Inflammatory macrophage (primary cell): Measurements from ENCODE around the gene KCNC3.

Experiments used
- DNase-seq, 2 donors: peaks; one replicate each; pipeline ENCODE4 v3.0.0-alpha.2; 2020 to 2022

The KCNC3 gene

GRCh38 chr19:50327013-50327412 is 2.2 kb downstream of the KCNC3 start:
- no peak for DNase-seq

- DNase-seq, result no peak
Observed at GRCh38 chr19:50326101-50326664, 3.0 kb downstream of the KCNC3 start.

- peak; percentile 72 to 82 for DNase-seq
Observed at GRCh38 chr19:50325310-50326100, 3.7 kb downstream of the KCNC3 start.

- no peak for DNase-seq
Observed at GRCh38 chr19:50324331-50324730, 4.8 kb downstream of the KCNC3 start.

- no peak for DNase-seq
Observed at GRCh38 chr19:50323782-50324133, 5.4 kb downstream of the KCNC3 start.

GRCh38 chr19:50322931-50323781 is 6.0 kb downstream of the KCNC3 start:
- no peak for DNase-seq

- DNase-seq, result no peak
Observed at GRCh38 chr19:50322234-50322633, 6.9 kb downstream of the KCNC3 start.

- no peak for DNase-seq
Observed at GRCh38 chr19:50321831-50322230, 7.3 kb downstream of the KCNC3 start.

- DNase-seq, result no peak
Observed at GRCh38 chr19:50320596-50320995, 8.6 kb downstream of the KCNC3 start.

- DNase-seq, result no peak
Observed at GRCh38 chr19:50320051-50320450, 9.1 kb downstream of the KCNC3 start.

- DNase-seq, result no peak
Observed at GRCh38 chr19:50319156-50319555, 10.0 kb downstream of the KCNC3 start.

GRCh38 chr19:50318438-50318837 is 10.7 kb downstream of the KCNC3 start:
- no peak for DNase-seq

GRCh38 chr19:50317115-50317514 is 12.1 kb downstream of the KCNC3 start:
- no peak for DNase-seq

GRCh38 chr19:50315773-50316448 is 13.3 kb downstream of the KCNC3 start:
- peak in 1 of 2 donors; percentile 21 for DNase-seq

- DNase-seq, result no peak
Observed at GRCh38 chr19:50314724-50315708, 14.2 kb downstream of the KCNC3 start.

- DNase-seq, result no peak
Observed at GRCh38 chr19:50313812-50314536, 15.2 kb downstream of the KCNC3 start.

- DNase-seq, result no peak
Observed at GRCh38 chr19:50312967-50313811, 16.0 kb downstream of the KCNC3 start.

GRCh38 chr19:50311723-50312635 is 17.2 kb downstream of the KCNC3 start:
- no peak for DNase-seq
